SHP77 treated with DMSO at 0.1 percent for 48 hours (cell line): ENCODE data around the gene EXD3.
"Not testable (repeated sequence)": the region's sequence is repeated elsewhere in the genome, so short reads cannot be mapped to it uniquely, and the experiment has no call there.

ENCODE experiments used
- DNase-seq: peaks from one replicate; lab custom pipeline; 2025; lab: John Stamatoyannopoulos, UW

Gene EXD3

DNA sequence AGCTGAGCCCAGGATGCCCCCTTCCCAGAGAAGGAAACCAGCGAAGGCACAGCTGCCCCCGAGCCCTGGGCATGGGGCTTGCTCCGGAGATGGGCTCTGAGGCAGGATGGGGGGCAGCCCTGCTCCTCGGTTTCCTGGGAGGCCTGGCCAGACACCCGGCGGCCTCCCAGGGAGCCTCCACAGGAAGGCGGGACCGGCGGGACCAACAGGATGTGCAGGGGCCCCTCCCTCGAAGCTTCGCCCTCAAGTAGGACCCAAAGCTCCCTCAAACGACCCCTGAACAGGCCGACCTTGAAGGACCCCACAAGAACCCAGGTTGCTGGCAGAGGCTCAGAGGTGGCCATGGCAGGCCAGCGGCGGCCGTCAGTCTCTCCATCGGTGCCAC lies 11.7 kb downstream of the EXD3 start:
- no peak for DNase-seq

DNA sequence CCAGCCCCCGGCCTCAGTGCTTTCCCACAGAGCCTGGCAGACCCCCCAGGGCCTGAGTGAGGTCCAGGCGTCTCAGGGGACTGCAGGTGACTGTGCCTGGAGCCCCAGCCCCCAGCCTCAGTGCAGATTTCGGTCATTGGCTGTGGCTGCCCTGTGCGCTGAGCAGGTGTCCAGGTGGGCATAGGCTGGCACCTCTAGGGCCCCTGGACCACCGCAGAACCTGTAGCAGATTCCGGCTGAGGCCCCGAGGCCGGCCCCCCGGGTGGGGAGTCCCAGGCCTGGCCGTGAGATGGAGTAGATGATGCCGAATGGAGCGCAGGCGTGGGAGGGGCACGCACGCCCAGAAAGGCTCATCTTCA lies 12.1 kb downstream of the EXD3 start:
- no peak for DNase-seq

DNA sequence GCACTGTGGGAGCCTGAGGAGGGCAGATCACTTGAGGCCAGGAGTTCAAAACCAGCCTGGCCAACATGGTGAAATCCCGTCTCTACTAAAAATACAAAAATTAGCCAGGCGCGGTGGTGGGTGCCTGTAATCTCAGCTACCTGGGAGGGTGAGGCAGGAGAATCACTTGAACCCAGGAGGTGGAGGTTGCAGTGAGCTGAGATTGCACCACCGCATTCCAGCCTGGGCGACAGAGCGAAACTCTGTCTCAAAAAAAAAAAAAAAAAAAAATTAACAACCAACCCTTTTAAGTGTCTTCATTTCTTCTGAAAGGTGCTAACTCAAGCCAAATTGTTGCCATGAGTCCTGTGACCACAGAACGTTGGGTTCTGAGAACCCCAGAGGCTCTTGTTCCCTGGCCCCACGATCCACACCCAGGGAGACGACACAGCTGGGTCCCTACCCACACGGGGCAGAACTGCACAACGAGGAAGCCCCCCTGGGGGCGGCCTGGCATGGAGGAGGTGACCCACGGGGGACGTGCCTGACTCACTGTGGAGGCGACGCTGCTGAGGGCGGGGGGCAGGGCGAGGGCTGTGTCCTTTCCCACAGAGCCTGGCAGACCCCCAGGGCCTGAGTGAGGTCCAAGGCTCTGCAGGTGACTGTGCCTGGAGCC lies 12.6 kb downstream of the EXD3 start:
- DNase-seq, result not testable (repeated sequence)

DNA sequence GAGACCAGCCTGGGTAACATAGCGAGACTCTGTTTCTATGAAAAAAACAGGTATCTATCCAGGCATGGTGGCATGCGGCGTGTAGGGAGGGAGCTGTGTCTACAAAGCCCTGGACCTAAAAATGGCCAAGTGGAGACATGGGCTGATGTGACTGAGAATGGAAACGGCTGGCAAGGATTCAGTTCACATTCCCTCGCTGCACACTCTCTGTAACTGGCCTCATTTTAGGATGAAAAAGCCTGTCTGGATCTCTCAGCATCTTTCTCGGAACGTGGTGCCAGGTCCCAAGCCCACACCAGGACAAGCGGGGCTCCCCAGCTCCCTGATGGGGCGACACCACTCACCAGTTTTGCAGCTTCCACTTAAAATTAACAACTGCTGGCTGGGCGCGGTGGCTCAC lies 13.4 kb downstream of the EXD3 start:
- no peak for DNase-seq

DNA sequence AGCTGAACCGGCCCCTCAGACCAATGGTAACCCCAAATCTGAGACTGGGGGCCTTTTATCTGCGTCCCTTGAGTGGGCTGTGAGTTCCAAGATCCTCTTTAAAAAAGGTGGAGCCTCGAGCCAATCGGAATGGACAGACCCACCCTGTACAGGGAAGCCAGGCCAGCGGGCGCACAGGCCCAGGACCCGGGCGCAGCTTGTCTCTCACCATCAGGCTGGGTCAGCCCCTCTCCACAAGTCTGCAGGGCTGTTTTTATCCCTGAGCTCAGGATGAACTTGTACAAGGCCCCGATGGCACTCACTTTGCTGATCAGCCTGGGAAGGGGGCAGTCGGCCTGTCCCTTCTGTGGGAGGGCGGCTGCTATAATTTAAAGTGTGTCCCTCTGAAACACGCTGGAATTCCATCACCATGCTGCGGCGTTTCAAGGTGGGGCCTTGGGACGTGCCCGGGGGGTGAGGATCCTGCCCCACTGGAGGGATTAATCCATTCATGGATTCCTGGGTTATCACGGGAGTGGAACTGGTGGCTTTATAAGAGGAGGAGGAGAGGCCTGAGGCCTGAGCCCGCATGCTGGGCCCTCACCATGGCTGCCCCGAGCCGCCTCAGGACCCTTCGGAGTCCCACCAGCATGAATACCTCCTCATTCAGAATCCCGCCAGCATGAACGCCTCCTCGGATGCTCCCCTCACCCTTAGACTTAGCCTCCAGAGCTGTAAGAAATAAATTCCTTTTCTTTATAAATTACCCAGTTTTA lies 14.1 kb downstream of the EXD3 start:
- no peak for DNase-seq

DNA sequence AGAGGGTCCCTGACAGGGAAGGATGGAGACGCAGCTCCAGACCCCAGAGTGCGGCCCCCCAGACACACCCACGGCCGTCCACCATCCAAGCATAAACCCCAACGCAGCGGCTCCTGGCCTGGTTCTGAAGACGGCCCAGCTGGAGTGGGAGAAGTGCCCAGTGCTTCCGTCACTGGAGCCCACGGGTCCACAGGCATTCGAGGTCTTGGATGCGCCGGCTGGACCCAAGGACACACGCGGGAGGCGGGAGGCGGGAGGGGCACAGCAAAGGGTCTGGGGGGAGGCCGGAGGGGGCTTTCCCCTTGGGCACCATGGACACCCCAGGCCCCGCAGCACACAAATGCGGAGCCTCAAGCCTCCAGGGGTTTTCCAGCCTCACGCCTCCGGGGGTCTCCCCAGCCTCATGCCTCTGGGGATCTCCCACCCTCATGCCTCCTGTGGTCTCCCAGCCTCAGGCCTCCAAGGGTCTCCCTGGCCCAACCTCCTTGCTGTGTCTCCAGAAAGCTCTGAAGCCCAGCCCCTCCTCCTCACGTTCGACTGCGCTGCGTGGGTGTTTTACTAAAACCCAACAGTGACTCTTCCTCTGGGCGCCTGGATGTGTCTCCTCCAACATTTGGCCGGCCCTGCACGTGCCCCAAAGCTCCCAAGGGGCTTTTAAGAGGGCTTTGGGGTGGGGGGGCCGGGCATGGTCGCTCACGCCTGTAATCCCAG lies 15.2 kb downstream of the EXD3 start:
- DNase-seq, result no peak

DNA sequence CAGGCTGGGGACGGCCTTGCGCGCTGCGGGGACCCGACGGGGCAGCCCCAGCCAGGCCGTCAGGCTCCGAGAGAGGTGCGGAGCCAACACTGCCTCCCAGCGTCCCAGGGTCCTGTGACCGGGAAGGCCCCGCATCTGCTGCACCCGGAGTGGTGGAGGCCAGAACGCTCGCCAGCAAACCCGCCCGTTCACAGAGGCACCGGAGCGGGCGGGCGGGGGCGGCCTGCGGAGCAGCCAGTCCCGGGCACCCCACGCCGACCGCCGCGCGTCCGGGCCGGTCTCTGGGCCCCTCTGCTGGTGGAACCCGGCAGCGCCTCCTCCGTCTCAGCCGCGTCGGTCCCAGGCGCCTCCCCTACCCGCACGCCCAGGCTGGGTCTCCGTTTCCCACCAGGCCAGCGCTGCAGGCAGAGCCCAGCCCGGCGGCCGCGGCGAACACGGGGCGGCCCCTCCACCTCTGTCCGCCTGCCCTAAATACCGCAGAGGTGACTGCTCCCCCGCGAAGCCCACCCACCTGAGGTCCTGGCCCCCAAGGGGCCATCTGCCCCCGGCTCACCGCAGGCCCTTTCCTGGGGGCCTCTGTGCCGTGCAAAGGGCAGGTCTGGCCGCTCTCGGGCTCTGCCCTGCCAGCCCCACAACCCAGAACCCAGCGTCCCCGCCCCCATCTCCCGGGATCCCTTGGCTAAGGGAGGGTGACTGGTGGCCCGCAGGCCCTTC lies 15.9 kb downstream of the EXD3 start:
- DNase-seq, result no peak

DNA sequence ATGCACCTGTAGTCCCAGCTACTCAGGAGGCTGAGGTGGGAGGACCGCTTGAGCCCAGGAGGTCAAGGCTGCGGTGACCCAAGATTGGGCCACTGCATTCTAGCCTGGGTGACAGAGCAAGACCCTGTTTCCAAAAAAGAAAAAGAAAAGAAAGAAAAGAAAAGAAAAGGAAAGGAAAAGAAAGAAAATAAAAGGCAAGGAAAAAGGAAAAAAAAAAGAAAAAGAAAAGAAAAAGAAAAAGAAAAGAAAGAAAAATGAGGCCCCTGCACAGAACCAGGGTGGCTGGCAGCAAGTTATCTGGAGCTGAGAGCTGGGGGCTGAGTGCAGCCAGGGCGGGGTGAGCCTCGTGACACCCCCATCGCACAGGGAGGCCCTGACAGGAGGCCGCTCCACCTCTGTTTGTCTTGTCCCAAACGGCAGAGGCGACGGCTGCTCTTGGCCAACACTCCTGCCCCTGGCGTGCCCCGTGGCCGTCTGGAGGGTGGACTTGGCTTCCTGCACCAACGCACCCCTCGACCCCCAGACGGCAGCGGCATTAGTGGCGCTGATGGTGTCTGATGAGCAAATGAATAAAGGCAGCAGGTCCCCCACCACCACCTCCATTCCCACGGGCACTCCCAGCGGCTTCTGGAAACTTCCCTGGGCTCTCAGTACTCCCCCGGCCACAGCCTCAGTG lies 16.7 kb downstream of the EXD3 start:
- no peak for DNase-seq

DNA sequence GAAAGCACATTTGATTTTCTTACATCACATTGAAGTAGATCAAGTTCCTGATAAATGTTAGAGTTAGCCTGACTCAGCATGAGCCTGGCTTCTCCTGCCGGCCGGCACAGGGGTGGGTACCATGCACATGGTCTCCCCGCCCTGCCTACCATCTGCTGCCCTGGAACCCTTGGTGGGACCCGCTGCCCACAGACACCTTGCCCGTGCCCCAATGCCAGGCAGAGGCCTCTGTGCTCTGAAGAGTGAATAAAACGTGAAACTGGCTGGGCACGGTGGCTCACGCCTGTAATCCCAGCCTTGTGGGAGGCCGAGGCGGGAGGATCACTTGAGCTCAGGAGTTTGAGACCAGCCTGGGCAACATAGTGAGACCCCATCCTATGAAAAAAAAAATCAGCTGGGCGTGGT lies 17.3 kb downstream of the EXD3 start:
- DNase-seq, result no peak

DNA sequence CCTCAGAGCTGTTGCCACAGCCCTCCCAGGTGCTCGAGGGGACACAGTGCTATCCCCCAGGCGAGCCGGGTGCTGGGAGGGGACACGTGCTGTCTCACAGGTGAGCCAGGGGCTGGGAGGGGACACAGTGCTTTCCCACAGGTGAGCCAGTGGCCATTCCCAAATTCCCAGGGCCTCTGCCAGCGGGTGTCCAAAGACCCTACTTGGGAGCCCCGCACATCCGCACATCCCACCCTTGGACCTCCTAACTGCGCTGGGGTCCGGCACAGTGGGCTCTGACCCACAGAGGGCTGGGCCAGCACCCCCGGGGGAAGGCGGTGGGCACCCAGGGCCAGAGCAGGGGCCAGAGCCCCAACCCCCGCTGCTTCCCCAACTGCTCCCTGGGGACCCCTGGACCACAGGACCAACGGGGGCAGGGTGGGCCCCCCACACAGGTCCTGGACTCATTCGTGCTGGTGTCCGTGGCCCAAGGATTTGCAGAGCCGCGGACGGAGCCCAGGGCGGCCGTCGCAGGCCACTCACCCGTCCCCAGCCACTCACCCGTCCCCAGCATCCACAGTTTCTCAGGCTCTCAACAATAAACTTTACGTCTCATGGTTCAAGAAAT lies 17.9 kb downstream of the EXD3 start:
- DNase-seq, result no peak

DNA sequence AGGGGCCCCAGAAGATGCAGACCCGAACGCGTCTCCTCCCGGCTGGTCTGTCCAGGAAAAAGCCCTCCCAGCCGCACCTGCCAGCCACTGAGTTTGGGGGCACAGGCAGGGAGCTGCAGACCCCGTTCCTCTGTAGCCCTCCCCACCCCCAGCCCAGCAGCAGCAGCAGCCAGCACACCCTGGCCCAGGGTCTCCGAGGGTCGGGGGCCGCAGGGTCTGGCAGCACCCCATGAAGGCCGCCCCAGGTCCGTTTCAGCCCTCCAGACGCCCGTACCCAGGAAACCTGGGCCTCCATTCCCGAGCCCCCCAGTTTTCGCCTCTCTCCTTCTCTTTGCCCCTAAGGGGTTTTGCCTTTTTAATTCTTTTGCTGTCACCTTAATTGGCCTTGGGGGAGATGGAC lies 19.7 kb downstream of the EXD3 start:
- DNase-seq, result no peak

DNA sequence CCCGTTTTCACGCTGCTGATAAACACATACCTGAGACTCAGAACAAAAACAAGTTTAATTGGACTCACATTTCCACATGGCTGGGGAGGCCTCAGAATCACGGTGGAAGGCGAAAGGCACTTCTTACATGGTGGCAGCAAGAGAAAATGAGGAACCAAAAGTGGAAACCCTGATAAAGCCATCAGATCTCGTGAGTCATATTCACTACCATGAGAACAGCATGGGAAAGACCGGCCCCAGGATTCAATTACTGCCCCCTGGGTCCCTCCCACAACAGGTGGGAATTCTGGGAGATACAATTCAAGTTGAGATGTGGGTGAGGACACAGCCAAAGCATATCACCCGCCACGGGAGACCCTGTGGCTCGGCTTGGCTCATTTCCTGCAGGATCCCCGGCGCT lies 20.2 kb downstream of the EXD3 start:
- no peak for DNase-seq

DNA sequence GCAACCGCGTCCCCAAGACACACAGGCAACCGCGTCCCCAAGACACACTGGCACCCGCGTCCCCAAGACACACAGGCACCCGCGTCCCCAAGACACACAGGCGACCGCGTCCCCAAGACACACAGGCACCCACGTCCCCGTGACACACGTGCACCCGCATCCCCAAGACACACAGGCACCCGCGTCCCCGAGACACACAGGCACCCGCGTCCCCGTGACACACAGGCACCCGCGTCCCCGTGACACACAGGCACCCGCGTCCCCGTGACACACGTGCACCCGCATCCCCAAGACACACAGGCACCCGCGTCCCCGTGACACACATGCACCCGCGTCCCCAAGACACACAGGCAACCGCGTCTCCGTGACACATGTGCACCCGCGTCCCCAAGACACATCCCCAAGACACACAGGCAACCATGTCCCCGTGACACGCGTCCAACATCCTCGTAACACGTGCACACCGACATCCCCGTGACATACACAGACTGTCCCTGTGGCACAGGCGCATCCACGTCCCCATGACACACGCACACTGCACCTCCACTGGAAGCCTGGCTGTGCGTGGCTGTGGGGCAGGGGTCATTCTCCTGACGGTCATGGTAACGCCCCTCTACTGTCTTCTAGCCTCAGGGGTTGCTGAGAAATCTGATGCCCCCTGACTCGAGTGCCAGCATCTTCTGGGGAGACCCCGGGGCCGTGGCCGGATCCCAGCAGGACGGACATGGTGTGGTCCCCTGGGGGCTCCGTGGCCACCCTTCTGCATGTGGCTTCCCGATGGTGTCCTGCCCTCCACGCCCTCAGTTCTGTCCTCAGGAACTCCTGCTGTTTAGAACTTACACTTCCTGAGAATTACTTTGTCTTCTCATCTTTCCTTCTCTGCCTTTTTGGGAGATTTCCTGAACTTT lies 24.1 kb downstream of the EXD3 start:
- DNase-seq, result no peak

DNA sequence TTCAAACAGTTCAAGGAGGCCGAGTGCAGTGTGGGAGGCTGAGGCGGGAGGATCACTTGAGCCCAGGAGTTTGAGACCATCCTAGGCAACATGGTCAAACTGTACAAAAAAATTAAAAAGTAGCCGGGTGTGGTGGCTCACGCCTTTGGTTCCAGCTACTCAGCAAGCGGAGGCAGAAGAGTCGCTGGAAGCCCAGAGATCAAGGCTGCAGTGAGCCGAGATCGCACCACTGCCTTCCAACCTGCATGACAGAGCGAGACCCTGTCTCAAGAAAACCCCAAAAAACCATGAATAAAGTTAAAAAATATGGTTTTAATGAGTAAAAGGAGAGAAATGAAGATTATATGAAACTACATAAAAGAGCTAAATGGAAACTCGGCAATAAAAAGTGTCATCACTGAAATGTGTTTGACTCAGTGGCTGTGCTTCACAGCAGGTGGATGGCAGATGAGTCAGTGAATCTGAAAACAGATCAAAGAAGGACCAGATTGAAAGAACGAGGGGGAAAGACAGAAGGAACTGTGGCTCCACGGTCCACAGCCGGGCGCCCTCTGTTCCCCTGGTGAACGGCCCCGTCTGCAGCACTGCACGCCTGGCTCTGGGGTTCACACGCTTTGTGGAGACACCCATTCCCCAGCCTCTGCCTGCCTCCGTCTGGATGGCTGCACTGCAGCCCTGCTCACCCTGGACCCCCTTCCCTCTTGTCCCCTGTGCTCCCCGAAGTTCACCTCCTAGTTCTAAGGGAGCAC lies 25.1 kb downstream of the EXD3 start:
- DNase-seq, result no peak

DNA sequence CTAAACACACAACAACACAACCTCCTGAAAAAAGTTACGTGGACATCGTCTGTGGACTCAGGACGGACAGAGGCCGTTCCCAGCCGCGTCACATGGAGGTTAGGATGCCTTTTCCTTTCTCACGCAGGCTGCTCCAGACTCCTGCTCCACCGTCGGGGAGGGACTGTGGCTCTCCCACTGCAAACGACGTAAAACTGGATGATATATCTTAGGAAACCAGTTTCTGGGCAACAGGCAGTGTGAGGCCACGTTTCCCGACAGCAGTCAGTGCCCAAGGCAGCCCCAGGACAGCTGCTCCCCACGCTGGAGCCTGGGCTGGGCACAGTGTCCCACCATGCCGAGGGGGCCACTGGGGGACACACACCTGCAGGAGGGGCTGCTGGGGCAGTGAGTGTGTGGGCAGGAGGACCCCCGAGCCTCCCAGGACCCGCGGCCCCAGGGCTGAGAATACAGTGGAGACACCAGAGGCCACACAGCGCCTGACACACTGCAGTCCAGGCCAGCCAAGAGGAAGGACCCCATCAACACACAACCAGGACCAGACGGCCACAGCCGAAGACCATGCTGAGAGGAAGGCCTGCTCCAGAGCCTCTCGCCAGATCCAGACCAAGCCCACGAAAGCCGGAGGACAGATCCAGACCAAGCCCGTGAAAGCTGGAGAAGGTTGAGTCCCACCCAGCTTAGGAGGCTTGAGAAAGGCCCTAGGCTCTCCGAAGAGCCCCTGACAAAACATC lies 26.2 kb downstream of the EXD3 start:
- DNase-seq, result no peak

DNA sequence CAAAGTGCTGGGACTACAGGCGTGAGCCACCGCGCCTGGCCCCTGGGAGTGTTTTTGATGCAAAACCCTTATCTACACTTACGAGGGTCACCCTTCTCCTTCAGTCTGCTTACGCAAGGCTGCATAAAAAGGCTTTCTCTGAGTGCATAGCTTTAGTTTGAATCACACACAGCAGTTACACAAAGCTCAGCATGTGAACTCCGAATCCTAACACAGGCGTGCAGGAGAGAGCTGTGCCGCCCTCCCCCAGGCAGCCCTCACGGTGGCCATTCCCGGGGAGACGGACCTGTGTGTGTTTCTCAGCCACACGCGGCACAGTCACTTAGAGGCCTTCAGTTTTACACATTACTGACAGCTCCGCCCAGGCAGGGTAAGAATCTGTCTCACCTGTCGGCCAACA lies 26.7 kb downstream of the EXD3 start:
- DNase-seq, result no peak

DNA sequence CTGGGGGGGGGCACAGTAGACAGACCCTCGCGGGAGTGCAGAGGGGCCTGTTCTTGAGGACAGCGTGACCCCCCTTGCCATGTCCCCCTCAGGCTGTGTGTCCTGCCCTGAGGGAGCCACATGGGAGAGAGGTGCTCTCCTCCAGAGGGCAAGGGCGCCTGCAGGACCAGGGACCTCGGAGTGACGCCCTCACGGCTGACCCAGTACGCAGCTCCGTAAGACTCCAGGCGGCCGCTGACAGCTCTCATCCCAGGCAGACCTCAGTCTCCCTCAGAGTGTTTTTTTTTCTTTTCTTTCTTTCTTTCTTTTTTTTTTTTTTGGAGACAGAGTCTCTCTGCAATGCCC lies 27.3 kb downstream of the EXD3 start:
- DNase-seq, result no peak

DNA sequence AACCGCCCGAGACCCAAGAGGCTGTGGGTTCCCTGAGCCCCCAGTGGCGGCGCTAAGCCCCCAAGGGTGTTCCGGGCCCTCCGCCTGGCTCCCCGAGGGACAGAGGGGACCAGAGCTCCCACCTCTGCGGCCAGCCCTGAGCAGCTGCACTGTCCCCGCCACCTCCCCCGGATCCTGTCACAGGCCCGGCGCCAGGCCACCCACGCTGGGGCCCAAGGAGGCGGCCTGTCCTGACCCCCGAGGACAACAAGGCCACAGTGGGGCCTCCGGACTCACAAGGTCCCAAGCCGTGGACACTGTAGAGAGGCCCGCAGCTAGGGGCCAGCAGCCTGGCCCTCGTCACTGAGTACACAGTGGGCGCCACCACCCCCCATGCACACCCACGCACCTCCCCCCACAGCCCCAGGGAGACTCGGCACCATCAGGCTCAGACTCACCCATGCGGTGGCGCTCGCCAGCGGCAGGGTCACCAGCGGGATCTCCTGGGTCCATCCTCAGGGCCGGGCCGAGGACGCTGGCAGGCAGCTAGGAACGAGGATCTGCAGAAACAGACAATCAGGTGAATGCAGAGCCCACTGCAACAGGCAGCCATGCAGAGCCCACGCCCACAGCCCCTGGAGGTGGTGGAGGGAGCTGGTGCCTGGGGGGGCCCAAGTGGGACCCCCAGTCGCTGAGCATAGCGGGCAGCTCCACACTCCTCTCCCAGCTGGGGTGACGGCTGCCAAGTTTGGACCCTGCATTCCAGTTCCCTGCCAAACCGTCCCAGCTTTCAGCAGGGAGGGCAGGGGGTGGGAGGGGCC lies 27.9 kb downstream of the EXD3 start:
- no peak for DNase-seq
